ENCODE results near the gene VAMP5.

GRCh38 chr2:85611217-85611704 lies 27.0 kb downstream of the VAMP5 start:
- no peak for TF ChIP-seq ATF3 (IDR thresholded peaks at IDR 0.05)
- TF ChIP-seq EZH2 (IDR thresholded peaks at IDR 0.05): no peak
- no peak for TF ChIP-seq POLR2A (IDR thresholded peaks at IDR 0.05; ENCODE audit: borderline replicate concordance, extremely low read depth, insufficient read depth, insufficient read length)
- TF ChIP-seq CTCF (IDR thresholded peaks at IDR 0.05 in 2 of 3, conservative IDR thresholded peaks at IDR 0.05 in 1 of 3; ENCODE audit: borderline replicate concordance in 1 of 3, insufficient read depth in 1 of 3, low read depth in 2 of 3, low read length in 2 of 3): no peak
- no peak for TF ChIP-seq CEBPB (IDR thresholded peaks at IDR 0.05; ENCODE audit: low read depth)
- TF ChIP-seq ZNF274 (IDR thresholded peaks at IDR 0.05; ENCODE audit: low read depth, low read length): no peak
- TF ChIP-seq RAD21 (IDR thresholded peaks at IDR 0.05; ENCODE audit: low read depth): no peak

All from HCT116 (cell line).